Tibial artery (tissue), 4 donors: ENCODE data around the gene RASD1.

Experiments
- DNase-seq, 2 donors: peaks; one replicate each; pipeline ENCODE4 v3.0.0-alpha.2; 2019
- H3K27ac ChIP-seq, 2 donors: fragments of 200-600 bp; sonication (generic) in 1 of 2; 1 replicate in 1 of 2; 2 replicates in 1 of 2; pipeline ENCODE4 v1.5.1; 2018 to 2019; ENCODE audit warnings: mild to moderate bottlenecking in 1 of 2
- H3K27me3 ChIP-seq, 2 donors: fragments of 200-600 bp; sonication (generic) in 1 of 2; one replicate each; pipeline versions ENCODE4 v1.5.1 to v1.6.0; 2016 to 2019
- H3K36me3 ChIP-seq, 3 donors: fragments of 200-600 bp; sonication (generic) in 2 of 3; one replicate each; pipeline ENCODE4 v1.5.1; 2016 to 2019; ENCODE audit warnings: mild to moderate bottlenecking in 2 of 3
- H3K4me1 ChIP-seq, 4 donors: fragments of 200-600 bp; sonication (generic) in 2 of 4; 1 replicate in 3 of 4; 2 replicates in 1 of 4; pipeline ENCODE4 v1.5.1; 2016 to 2019
- H3K4me3 ChIP-seq, 2 donors: fragments of 200-600 bp; sonication (generic) in 1 of 2; 1 replicate in 1 of 2; 2 replicates in 1 of 2; pipeline ENCODE4 v1.5.1; 2018 to 2019; ENCODE audit warnings: mild to moderate bottlenecking in 2 of 2
- H3K9me3 ChIP-seq, 3 donors: fragments of 200-600 bp; sonication (generic) in 1 of 3; one replicate each; pipeline ENCODE4 v1.5.1; 2016 to 2019
- CTCF ChIP-seq, 2 experiments: fragments of 200-600 bp in 1 of 2; fragments of 450-650 bp in 1 of 2; IDR thresholded peaks; one replicate each; pipeline ENCODE4 v1.5.1; 2017 to 2019; ENCODE audit warnings: antibody characterized with exemption in 2 of 2, mild to moderate bottlenecking in 1 of 2, moderate library complexity in 1 of 2
- intact Hi-C: fragments of 100-400 bp; cut with DNase I; formaldehyde crosslinking; loops from one replicate; pipeline ENCODE4 v1.15.0; 2023; ENCODE audit warnings: low total_unique reads

Gene RASD1

GRCh38 chr17:17494870-17495535, 1.2 kb downstream of the RASD1 start:
- H3K9me3 ChIP-seq: no peaks in the 10 kb centered on the region
- H3K4me1 ChIP-seq: peaks cover 0 to 35% (median 19%) of the 10 kb centered on the region in 4 donors
- peak; percentile 41 to 78 for DNase-seq
- no peaks in the 10 kb centered on the region for H3K27me3 ChIP-seq
- peak overlapping the region; percentile 58 to 80 for H3K4me3 ChIP-seq
- peaks cover 5 to 30% (median 17%) of the 10 kb centered on the region in 3 donors for H3K36me3 ChIP-seq
- no peak for TF ChIP-seq CTCF (IDR thresholded peaks at IDR 0.05)
- H3K27ac ChIP-seq: peak overlapping the region; percentile 57 to 76
- intact Hi-C loops: loop anchor here (5.0 kb wide), 2 partner anchors 72 to 97 kb away; partner anchors contain the start of gene PEMT

- H3K27ac ChIP-seq: peak overlapping the region; percentile 57 to 76
- TF ChIP-seq CTCF (IDR thresholded peaks at IDR 0.05): no peak
- H3K4me1 ChIP-seq: peaks cover 0 to 35% (median 19%) of the 10 kb centered on the region in 4 donors
- peaks cover 5 to 32% (median 17%) of the 10 kb centered on the region in 3 donors for H3K36me3 ChIP-seq
- no peaks in the 10 kb centered on the region for H3K27me3 ChIP-seq
- intact Hi-C loops: no loop called here
- H3K4me3 ChIP-seq: peak overlapping the region; percentile 58 to 80
- DNase-seq: no peak
- no peaks in the 10 kb centered on the region for H3K9me3 ChIP-seq
These were observed 1.7 kb downstream of the RASD1 start for GRCh38 chr17:17494499-17494869.

GRCh38 chr17:17493986-17494466, 2.2 kb downstream of the RASD1 start:
- no peak for DNase-seq
- H3K4me3 ChIP-seq: no peak overlapping the region
- no peaks in the 10 kb centered on the region for H3K9me3 ChIP-seq
- H3K27ac ChIP-seq: no peak overlapping the region
- peaks cover 5 to 36% (median 17%) of the 10 kb centered on the region in 3 donors for H3K36me3 ChIP-seq
- intact Hi-C loops: no loop called here
- H3K4me1 ChIP-seq: peaks cover 0 to 35% (median 19%) of the 10 kb centered on the region in 4 donors
- TF ChIP-seq CTCF (IDR thresholded peaks at IDR 0.05): no peak
- H3K27me3 ChIP-seq: no peaks in the 10 kb centered on the region

GRCh38 chr17:17493249-17493985, 2.8 kb downstream of the RASD1 start:
- DNase-seq: peak in 1 of 2 donors; percentile 55
- peaks cover 5 to 41% (median 17%) of the 10 kb centered on the region in 3 donors for H3K36me3 ChIP-seq
- H3K4me1 ChIP-seq: peaks cover 0 to 35% (median 19%) of the 10 kb centered on the region in 4 donors
- no peak overlapping the region for H3K4me3 ChIP-seq
- no peak for TF ChIP-seq CTCF (IDR thresholded peaks at IDR 0.05)
- no peaks in the 10 kb centered on the region for H3K27me3 ChIP-seq
- H3K27ac ChIP-seq: no peak overlapping the region
- intact Hi-C loops: no loop called here
- no peaks in the 10 kb centered on the region for H3K9me3 ChIP-seq

GRCh38 chr17:17492571-17492970, 3.6 kb downstream of the RASD1 start:
- peaks cover 0 to 35% (median 19%) of the 10 kb centered on the region in 4 donors for H3K4me1 ChIP-seq
- intact Hi-C loops: no loop called here
- no peak for DNase-seq
- no peak for TF ChIP-seq CTCF (IDR thresholded peaks at IDR 0.05)
- peaks cover 7 to 50% (median 20%) of the 10 kb centered on the region in 3 donors for H3K36me3 ChIP-seq
- H3K4me3 ChIP-seq: no peak overlapping the region
- H3K27ac ChIP-seq: no peak overlapping the region
- H3K9me3 ChIP-seq: no peaks in the 10 kb centered on the region
- H3K27me3 ChIP-seq: no peaks in the 10 kb centered on the region
